ENCODE data around the gene MYO1C.
A peak's percentile ranks its signal among the peaks of the same experiment; 100 is the strongest.
"Not testable (repeated sequence)": the region's sequence is repeated elsewhere in the genome, so short reads cannot be mapped to it uniquely, and the experiment has no call there.

MYO1C gene

DNA sequence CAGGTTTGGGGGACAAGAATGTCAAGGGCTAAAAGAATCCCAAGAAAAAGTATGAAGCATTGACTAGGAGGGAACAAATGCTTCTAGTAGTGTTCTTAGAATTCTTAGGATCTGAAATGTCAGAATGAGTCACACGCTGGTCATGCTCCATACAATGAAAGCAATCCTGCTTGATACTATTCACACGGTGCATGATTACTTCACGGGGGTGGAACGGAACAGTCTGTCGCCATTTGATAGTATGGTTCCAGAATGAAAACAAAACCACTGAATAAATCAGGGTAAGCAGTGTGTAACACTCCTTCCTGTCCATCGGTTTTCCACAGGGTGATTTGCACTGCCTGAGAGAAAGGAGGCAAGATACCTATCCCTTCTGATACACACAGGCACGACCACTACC lies 69.6 kb downstream of the MYO1C start:
- H3K4me3 ChIP-seq (replicated peaks; ENCODE audit: low read depth, low read length) = no peak overlapping the region
- TF ChIP-seq, protein P1, sequence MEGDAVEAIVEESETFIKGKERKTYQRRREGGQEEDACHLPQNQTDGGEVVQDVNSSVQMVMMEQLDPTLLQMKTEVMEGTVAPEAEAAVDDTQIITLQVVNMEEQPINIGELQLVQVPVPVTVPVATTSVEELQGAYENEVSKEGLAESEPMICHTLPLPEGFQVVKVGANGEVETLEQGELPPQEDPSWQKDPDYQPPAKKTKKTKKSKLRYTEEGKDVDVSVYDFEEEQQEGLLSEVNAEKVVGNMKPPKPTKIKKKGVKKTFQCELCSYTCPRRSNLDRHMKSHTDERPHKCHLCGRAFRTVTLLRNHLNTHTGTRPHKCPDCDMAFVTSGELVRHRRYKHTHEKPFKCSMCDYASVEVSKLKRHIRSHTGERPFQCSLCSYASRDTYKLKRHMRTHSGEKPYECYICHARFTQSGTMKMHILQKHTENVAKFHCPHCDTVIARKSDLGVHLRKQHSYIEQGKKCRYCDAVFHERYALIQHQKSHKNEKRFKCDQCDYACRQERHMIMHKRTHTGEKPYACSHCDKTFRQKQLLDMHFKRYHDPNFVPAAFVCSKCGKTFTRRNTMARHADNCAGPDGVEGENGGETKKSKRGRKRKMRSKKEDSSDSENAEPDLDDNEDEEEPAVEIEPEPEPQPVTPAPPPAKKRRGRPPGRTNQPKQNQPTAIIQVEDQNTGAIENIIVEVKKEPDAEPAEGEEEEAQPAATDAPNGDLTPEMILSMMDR (IDR thresholded peaks at IDR 0.05; ENCODE audit: low read depth, low read length, missing control alignments) = no peak
- DNase-seq (ENCODE audit: extremely low read depth, low read depth) = peak; percentile 59

DNA sequence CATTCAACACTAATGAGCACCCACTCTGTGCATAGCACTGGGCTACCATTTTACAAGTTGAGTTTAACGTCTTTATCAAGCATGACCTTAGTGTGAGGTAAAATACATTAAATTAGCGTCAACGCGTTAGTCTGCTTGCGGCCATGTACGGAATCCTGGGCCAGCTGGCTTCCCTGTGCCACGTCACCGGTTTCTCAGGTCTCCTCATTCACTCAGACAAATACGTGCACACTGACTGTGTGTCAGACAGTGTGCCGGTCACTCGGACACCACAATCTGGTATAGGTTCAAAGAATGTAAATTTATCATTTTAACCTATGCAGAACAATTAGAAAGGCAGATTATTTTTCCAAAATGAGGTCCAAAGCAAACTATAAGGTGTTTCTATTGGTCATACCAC lies 71.0 kb downstream of the MYO1C start:
- no peak for DNase-seq (ENCODE audit: extremely low read depth, low read depth)
- H3K4me3 ChIP-seq (replicated peaks; ENCODE audit: low read depth, low read length) = no peak overlapping the region
- TF ChIP-seq, protein P1 (IDR thresholded peaks at IDR 0.05; ENCODE audit: low read depth, low read length, missing control alignments) = no peak

DNA sequence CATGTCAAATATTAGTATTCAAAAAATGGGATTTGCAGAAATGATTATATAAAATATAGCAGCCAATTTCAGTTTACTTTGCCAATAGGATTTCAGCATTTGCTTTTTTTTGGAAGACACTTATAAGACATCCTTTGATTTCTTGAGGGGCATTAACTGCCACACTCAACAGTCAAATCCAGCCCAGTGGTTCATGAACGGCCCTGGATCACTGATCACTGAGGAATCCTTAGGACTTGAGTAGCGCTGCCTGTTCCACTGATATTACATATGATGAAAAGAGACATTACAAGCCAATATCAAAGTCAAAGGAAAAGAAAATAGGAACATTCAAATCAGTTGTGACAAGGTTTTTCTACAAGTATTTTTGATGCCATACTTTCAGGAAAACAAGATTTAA lies 71.5 kb downstream of the MYO1C start:
- DNase-seq (ENCODE audit: extremely low read depth, low read depth) = no peak
- TF ChIP-seq, protein P1 (IDR thresholded peaks at IDR 0.05; ENCODE audit: low read depth, low read length, missing control alignments) = no peak
- H3K4me3 ChIP-seq (replicated peaks; ENCODE audit: low read depth, low read length) = no peak overlapping the region

DNA sequence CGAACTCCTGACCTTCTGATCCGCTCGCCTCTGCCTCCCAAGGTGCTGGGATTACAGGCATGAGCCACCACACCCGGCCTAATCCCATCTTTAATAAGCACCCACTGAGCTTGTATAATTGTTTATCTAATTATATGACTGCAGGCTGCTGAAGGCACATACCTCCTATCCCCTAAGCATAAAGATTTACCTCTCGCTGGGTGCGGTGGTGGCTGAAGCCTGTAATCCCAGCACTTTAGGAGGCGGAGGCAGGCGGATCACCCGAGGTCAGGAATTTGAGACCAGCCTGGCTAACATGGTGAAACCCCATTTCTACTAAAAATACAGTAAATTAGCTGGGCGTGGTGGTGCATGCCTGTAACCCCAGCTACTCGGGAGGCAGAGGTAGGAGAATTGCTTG lies 72.3 kb downstream of the MYO1C start:
- TF ChIP-seq, protein P1 (IDR thresholded peaks at IDR 0.05; ENCODE audit: low read depth, low read length, missing control alignments) = no peak
- no peak overlapping the region for H3K4me3 ChIP-seq (replicated peaks; ENCODE audit: low read depth, low read length)
- DNase-seq (ENCODE audit: extremely low read depth, low read depth) = no peak

DNA sequence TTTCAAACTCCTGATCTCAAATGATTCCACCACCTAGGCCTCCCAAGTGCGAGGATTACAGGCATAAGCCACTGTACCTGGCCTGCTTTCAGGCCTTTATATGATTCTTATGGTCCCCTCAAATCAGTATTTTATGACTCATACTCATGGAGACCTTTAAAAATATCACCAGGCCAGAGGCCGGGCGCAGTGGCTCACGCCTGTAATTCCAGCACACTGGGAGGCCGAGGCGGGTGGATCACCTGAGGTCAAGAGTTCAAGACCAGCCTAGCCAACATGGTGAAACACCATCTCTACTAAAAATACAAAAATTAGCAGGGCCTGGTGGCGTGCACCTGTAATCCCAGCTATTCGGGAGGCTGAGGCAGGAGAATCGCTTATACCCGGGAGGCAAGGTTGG lies 74.0 kb downstream of the MYO1C start:
- not testable (repeated sequence) for H3K4me3 ChIP-seq (replicated peaks; ENCODE audit: low read depth, low read length); DNase-seq (ENCODE audit: extremely low read depth, low read depth)

DNA sequence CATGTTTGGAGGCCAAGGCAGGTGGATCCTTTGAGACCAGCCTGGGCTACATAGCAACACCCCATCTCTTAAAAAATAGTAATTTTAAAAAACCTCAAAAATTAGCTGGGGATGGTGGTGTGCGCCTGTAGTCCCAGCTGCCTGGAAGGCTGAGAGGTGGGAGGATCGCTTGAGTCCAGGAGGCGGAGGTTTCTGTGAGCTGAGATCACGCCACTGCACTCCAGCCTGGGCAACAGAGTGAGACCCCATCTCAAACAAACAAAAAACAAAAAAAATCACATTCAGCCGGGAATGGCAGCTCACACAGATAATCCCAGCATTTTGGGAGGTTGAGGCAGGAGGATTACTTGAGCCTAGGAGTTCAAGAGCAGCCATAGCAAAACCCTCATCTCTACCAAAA lies 76.1 kb downstream of the MYO1C start:
- TF ChIP-seq, protein P1 (IDR thresholded peaks at IDR 0.05; ENCODE audit: low read depth, low read length, missing control alignments) = no peak
- no peak overlapping the region for H3K4me3 ChIP-seq (replicated peaks; ENCODE audit: low read depth, low read length)
- DNase-seq (ENCODE audit: extremely low read depth, low read depth) = no peak

DNA sequence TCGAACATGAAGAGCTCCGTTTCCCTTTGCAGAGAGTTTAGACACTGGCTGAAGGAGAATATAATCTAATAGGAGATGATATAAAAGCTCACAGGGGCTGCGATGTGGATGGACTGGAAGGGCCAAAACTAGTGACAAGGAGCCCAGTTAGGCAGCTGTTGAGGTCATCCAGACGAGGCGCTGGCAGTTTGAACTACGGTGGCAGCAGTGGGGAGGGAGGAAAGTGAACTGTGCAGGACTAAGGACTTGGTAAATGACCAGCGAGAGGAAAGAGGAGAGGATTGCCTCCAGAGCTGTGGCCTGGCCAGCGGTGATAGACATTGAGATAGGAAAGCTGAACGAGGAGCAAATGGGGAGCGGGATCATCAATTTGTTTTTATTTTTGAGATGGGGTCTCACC lies 77.9 kb downstream of the MYO1C start:
- TF ChIP-seq, protein P1 (IDR thresholded peaks at IDR 0.05; ENCODE audit: low read depth, low read length, missing control alignments) = no peak
- DNase-seq (ENCODE audit: extremely low read depth, low read depth) = no peak
- H3K4me3 ChIP-seq (replicated peaks; ENCODE audit: low read depth, low read length) = no peak overlapping the region

Data from HFF-Myc (cell line).